ENCODE measurements around the gene CNNM3.
A peak's percentile ranks its signal among the peaks of the same experiment; 100 is the strongest.

Gene CNNM3

GRCh38 chr2:96876269-96877041 is 60.4 kb downstream of the CNNM3 start:
- no peak for TF ChIP-seq MAX (IDR thresholded peaks at IDR 0.05; ENCODE audit: low read depth, low read length)
- no peak for TF ChIP-seq MYC (IDR thresholded peaks at IDR 0.05; ENCODE audit: low read depth, low read length)
- no peak for TF ChIP-seq POLR2A (IDR thresholded peaks at IDR 0.05; ENCODE audit: extremely low read depth, insufficient read length)
- TF ChIP-seq, protein P1, sequence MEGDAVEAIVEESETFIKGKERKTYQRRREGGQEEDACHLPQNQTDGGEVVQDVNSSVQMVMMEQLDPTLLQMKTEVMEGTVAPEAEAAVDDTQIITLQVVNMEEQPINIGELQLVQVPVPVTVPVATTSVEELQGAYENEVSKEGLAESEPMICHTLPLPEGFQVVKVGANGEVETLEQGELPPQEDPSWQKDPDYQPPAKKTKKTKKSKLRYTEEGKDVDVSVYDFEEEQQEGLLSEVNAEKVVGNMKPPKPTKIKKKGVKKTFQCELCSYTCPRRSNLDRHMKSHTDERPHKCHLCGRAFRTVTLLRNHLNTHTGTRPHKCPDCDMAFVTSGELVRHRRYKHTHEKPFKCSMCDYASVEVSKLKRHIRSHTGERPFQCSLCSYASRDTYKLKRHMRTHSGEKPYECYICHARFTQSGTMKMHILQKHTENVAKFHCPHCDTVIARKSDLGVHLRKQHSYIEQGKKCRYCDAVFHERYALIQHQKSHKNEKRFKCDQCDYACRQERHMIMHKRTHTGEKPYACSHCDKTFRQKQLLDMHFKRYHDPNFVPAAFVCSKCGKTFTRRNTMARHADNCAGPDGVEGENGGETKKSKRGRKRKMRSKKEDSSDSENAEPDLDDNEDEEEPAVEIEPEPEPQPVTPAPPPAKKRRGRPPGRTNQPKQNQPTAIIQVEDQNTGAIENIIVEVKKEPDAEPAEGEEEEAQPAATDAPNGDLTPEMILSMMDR (IDR thresholded peaks at IDR 0.05; ENCODE audit: low read depth, low read length), result no peak
- H3K4me3 ChIP-seq (ENCODE audit: low read depth, low read length), result no peak overlapping the region
- peak; percentile 85 for DNase-seq (ENCODE audit: low read depth)

GRCh38 chr2:96877042-96877451 is 61.0 kb downstream of the CNNM3 start:
- DNase-seq (ENCODE audit: low read depth), result no peak
- TF ChIP-seq MAX (IDR thresholded peaks at IDR 0.05; ENCODE audit: low read depth, low read length) (no peak), POLR2A (IDR thresholded peaks at IDR 0.05; ENCODE audit: extremely low read depth, insufficient read length) (no peak), MYC (IDR thresholded peaks at IDR 0.05; ENCODE audit: low read depth, low read length) (no peak)
- TF ChIP-seq, protein P1 (IDR thresholded peaks at IDR 0.05; ENCODE audit: low read depth, low read length), result no peak

DNA sequence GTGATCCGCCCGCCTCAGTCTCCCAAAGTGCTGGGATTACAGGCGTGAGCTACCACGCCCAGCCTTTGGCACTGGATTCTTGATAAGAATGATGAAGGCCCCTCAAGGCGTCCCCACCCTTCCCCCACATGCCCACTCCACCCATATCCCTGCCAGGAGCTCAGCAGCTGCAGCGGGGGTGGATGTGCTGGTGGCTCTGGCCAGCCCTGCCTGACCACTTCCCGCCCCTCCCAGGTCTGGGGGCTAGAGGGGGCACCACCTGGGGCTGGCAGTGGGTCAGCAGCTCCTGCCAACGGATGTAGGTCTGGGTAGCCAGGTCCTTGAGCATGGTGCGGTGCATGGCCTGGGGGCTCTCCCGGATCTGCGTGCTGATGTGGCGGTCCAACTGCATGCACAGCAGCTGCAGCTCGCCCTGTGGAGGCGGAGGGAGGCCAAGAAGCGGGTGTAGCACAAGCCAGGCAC is 61.6 kb downstream of the CNNM3 start:
- DNase-seq (ENCODE audit: low read depth), result no peak
- no peak for TF ChIP-seq MYC (IDR thresholded peaks at IDR 0.05; ENCODE audit: low read depth, low read length)
- TF ChIP-seq MAX (IDR thresholded peaks at IDR 0.05; ENCODE audit: low read depth, low read length), result no peak
- TF ChIP-seq, protein P1 (IDR thresholded peaks at IDR 0.05; ENCODE audit: low read depth, low read length), result no peak
- TF ChIP-seq POLR2A (IDR thresholded peaks at IDR 0.05; ENCODE audit: extremely low read depth, insufficient read length), result no peak
- H3K4me3 ChIP-seq (ENCODE audit: low read depth, low read length), result no peak overlapping the region

More at GRCh38 chr2:96877042-96877451, 61.0 kb downstream of the CNNM3 start:
- no peak overlapping the region for H3K4me3 ChIP-seq (ENCODE audit: low read depth, low read length)

GRCh38 chr2:96878171-96878570 is 62.1 kb downstream of the CNNM3 start:
- peak; percentile 75 for DNase-seq (ENCODE audit: low read depth)
- TF ChIP-seq MAX (IDR thresholded peaks at IDR 0.05; ENCODE audit: low read depth, low read length) (no peak), MYC (IDR thresholded peaks at IDR 0.05; ENCODE audit: low read depth, low read length) (no peak), POLR2A (IDR thresholded peaks at IDR 0.05; ENCODE audit: extremely low read depth, insufficient read length) (no peak)
- TF ChIP-seq, protein P1 (IDR thresholded peaks at IDR 0.05; ENCODE audit: low read depth, low read length), result no peak
- no peak overlapping the region for H3K4me3 ChIP-seq (ENCODE audit: low read depth, low read length)

GRCh38 chr2:96878796-96879544 is 62.9 kb downstream of the CNNM3 start:
- DNase-seq (ENCODE audit: low read depth), result no peak
- H3K4me3 ChIP-seq (ENCODE audit: low read depth, low read length), result no peak overlapping the region
- TF ChIP-seq POLR2A (IDR thresholded peaks at IDR 0.05; ENCODE audit: extremely low read depth, insufficient read length), result no peak
- TF ChIP-seq MYC (IDR thresholded peaks at IDR 0.05; ENCODE audit: low read depth, low read length), result no peak

GRCh38 chr2:96879545-96880040 is 63.5 kb downstream of the CNNM3 start:
- TF ChIP-seq, protein P1 (IDR thresholded peaks at IDR 0.05; ENCODE audit: low read depth, low read length), result no peak
- no peak for TF ChIP-seq MAX (IDR thresholded peaks at IDR 0.05; ENCODE audit: low read depth, low read length)
- no peak for TF ChIP-seq MYC (IDR thresholded peaks at IDR 0.05; ENCODE audit: low read depth, low read length)
- TF ChIP-seq POLR2A (IDR thresholded peaks at IDR 0.05; ENCODE audit: extremely low read depth, insufficient read length), result no peak
- H3K4me3 ChIP-seq (ENCODE audit: low read depth, low read length), result no peak overlapping the region
- no peak for DNase-seq (ENCODE audit: low read depth)

All from NB4 (cell line).